SK-N-MC (cell line): ENCODE data around the gene CDY1.
"Not testable (repeated sequence)": the region's sequence is repeated elsewhere in the genome, so short reads cannot be mapped to it uniquely, and the experiment has no call there.

ENCODE experiments used
- DNase-seq: peaks from one replicate; pipeline ENCODE4 v3.0.0-alpha.2; 2011; ENCODE audit warnings: low read depth, low spot score
- H3K27ac ChIP-seq: fragments of 200-600 bp; sonication (generic); 2 replicates; pipeline ENCODE4 v1.5.1; 2016; ENCODE audit warnings: mixed run types
- H3K36me3 ChIP-seq: fragments of 200-600 bp; sonication (generic); 2 replicates; pipeline ENCODE4 v1.6.1; 2017; ENCODE audit warnings: antibody characterized with exemption, low read length, mixed read lengths; ENCODE audit not compliant: insufficient read depth
- H3K4me3 ChIP-seq: fragments of 200-600 bp; sonication (generic); 2 replicates; pipeline ENCODE4 v1.5.1; 2016
- H3K9ac ChIP-seq: fragments of 200-600 bp; sonication (generic); 2 replicates; pipeline ENCODE4 v1.8.0; 2017; ENCODE audit warnings: mixed run types, mixed read lengths; ENCODE audit not compliant: insufficient read length
- H3K9me3 ChIP-seq: fragments of 200-600 bp; sonication (generic); 2 replicates; pipeline ENCODE4 v1.6.1; 2017; ENCODE audit warnings: low read depth, mild to moderate bottlenecking, antibody characterized with exemption, low read length, moderate library complexity, mixed read lengths

The CDY1 gene

GRCh38 chrY:25621817-25622216 lies at the start of gene CDY1:
Gene CDY1, plus strand, starts transcription at chrY:25622117. Its CDS starts 326 bp downstream, at chrY:25622443.
- not testable (repeated sequence) for DNase-seq, H3K4me3 ChIP-seq, H3K9me3 ChIP-seq, H3K36me3 ChIP-seq, H3K9ac ChIP-seq, H3K27ac ChIP-seq

GRCh38 chrY:25593336-25593735 lies 28.6 kb upstream of the CDY1 start:
- not testable (repeated sequence) for H3K4me3 ChIP-seq, H3K9ac ChIP-seq, H3K36me3 ChIP-seq, H3K9me3 ChIP-seq, DNase-seq, H3K27ac ChIP-seq

GRCh38 chrY:25620209-25620608 lies 1.7 kb upstream of the CDY1 start:
- H3K4me3 ChIP-seq, DNase-seq, H3K9me3 ChIP-seq, H3K27ac ChIP-seq, H3K36me3 ChIP-seq, H3K9ac ChIP-seq: not testable (repeated sequence)

GRCh38 chrY:25626524-25626923 lies 4.6 kb downstream of the CDY1 start:
- not testable (repeated sequence) for H3K4me3 ChIP-seq, H3K9me3 ChIP-seq, H3K9ac ChIP-seq

GRCh38 chrY:25630383-25631112 lies 8.6 kb downstream of the CDY1 start:
- H3K36me3 ChIP-seq, DNase-seq, H3K27ac ChIP-seq, H3K4me3 ChIP-seq, H3K9ac ChIP-seq, H3K9me3 ChIP-seq: not testable (repeated sequence)

More at GRCh38 chrY:25626524-25626923, 4.6 kb downstream of the CDY1 start:
- not testable (repeated sequence) for H3K27ac ChIP-seq, DNase-seq, H3K36me3 ChIP-seq

- H3K27ac ChIP-seq, DNase-seq: not testable (repeated sequence)
Observed at GRCh38 chrY:25639852-25640251, 17.9 kb downstream of the CDY1 start.

GRCh38 chrY:25643024-25643915 lies 21.4 kb downstream of the CDY1 start:
- not testable (repeated sequence) for H3K9ac ChIP-seq, DNase-seq, H3K27ac ChIP-seq, H3K9me3 ChIP-seq, H3K36me3 ChIP-seq, H3K4me3 ChIP-seq

More at GRCh38 chrY:25639852-25640251, 17.9 kb downstream of the CDY1 start:
- H3K9me3 ChIP-seq, H3K4me3 ChIP-seq, H3K36me3 ChIP-seq, H3K9ac ChIP-seq: not testable (repeated sequence)
